Transverse colon (tissue), 4 donors: ENCODE measurements around the gene ERC2. TPM values are rescaled to one million over a fixed set of nuclear protein-coding genes. Genes with fewer than 3 reads are reported as not detected.

Experiments used
- DNase-seq: peaks from one replicate; pipeline ENCODE4 v3.0.0-alpha.2; 2019
- H3K27ac ChIP-seq, 4 donors: fragments of 200-600 bp; sonication (generic); 2 replicates each; pipeline ENCODE4 v1.5.1; 2016 to 2018; ENCODE audit warnings: inconsistent platforms in 4 of 4
- H3K27me3 ChIP-seq: fragments of 200-600 bp; sonication (generic); 2 replicates; pipeline ENCODE4 v1.5.1; 2017; ENCODE audit warnings: inconsistent platforms
- H3K36me3 ChIP-seq, 4 donors: fragments of 200-600 bp; sonication (generic); 2 replicates each; pipeline ENCODE4 v1.5.1; 2017 to 2019; ENCODE audit warnings: inconsistent platforms in 4 of 4
- H3K4me1 ChIP-seq, 4 donors: fragments of 200-600 bp; sonication (generic); 2 replicates each; pipeline ENCODE4 v1.5.1; 2017 to 2020; ENCODE audit warnings: inconsistent platforms in 4 of 4
- H3K4me3 ChIP-seq, 4 donors: fragments of 200-600 bp; sonication (generic); 1 replicate in 1 of 4; 2 replicates in 3 of 4; pipeline versions ENCODE4 v1.5.1 to v1.6.1; 2017 to 2019; ENCODE audit warnings: inconsistent platforms in 4 of 4
- H3K9me3 ChIP-seq, 2 donors: fragments of 200-600 bp; sonication (generic); 2 replicates each; pipeline ENCODE4 v1.5.1; 2017 to 2019; ENCODE audit warnings: inconsistent platforms in 2 of 2
- EP300 ChIP-seq: sonication (generic); formaldehyde crosslinking; IDR thresholded peaks from one replicate; pipeline ENCODE4 v1.6.1; 2017; ENCODE audit warnings: antibody characterized with exemption, low read depth
- POLR2A ChIP-seq: fragments of 450-650 bp; IDR thresholded peaks from one replicate; pipeline ENCODE4 v1.6.1; 2016; ENCODE audit warnings: antibody characterized with exemption, mild to moderate bottlenecking, moderate library complexity
- POLR2AphosphoS5 ChIP-seq, 3 donors: sonication (generic); formaldehyde crosslinking; IDR thresholded peaks; one replicate each; pipeline ENCODE4 v1.6.1; 2016; ENCODE audit warnings: antibody characterized with exemption in 3 of 3
- WGBS, 2 donors: methylation state at CpG; one replicate each; pipeline ENCODE4 v1.1.5; 2018; ENCODE audit warnings: low coverage in 1 of 2; 5-methylcytosine and 5-hydroxymethylcytosine counted together
- in situ Hi-C, 4 donors: fragments of 200-750 bp; cut with MboI; loops; one replicate each; pipeline versions ENCODE4 v1.15.0 to v1.15.1; 2017; ENCODE audit warnings: low sequenced_read_pairs in 3 of 4, low pct_ligation_motif_present in 1 of 4, low pct_unique_long_range_greater_than_20kb in 1 of 4
- intact Hi-C: fragments of 100-400 bp; cut with DNase I; formaldehyde crosslinking; loops from one replicate; pipeline ENCODE4 v1.15.1; 2023; ENCODE audit warnings: low total_unique reads
- total RNA-seq, 4 donors: library from RNA; depleted of rRNA; stranded (reverse); fragments of >200 nt; gene quantifications; one replicate each; pipeline ENCODE4 v1.1.0, GENCODE V29; 2016
- TF ChIP-seq, protein P1 (sequence below), 5 experiments: fragments of 200-600 bp in 3 of 5; fragments of 450-650 bp in 2 of 5; sonication (generic) in 3 of 5; IDR thresholded peaks; 1 replicate in 2 of 5; 2 replicates in 3 of 5; pipeline ENCODE4 v1.5.1; 2016 to 2017; ENCODE audit warnings: antibody characterized with exemption in 5 of 5, inconsistent platforms in 3 of 5, mild to moderate bottlenecking in 2 of 5, moderate library complexity in 1 of 5

Gene ERC2
- total RNA-seq, 4 donors from 2014 or later, result 0.41 to 1.3 TPM; not detected in 2

DNA sequence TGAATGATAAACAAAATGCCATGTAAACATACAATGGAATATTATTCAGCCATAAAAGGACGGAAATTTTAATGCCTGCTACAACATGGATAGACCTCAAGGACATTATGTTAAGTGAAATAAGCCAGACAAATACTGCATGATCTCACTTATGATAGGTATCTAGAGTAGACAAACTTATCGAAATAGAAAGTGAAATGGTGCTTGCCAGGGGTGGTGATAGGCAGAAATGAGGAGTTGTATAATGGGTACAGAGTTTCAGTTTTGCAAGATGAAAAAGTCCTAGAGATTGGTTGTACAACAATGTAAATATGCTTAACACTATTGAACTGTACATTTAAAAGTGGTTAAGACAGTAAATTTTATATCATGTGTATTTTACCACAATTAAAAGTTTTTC, 287.8 kb downstream of the ERC2 start:
- no peaks in the 10 kb centered on the region for H3K9me3 ChIP-seq
- H3K36me3 ChIP-seq, result no peaks in the 10 kb centered on the region
- no peaks in the 10 kb centered on the region for H3K27me3 ChIP-seq
- H3K27ac ChIP-seq, result no peak overlapping the region
- no peak overlapping the region for H3K4me3 ChIP-seq
- TF ChIP-seq, protein P1, sequence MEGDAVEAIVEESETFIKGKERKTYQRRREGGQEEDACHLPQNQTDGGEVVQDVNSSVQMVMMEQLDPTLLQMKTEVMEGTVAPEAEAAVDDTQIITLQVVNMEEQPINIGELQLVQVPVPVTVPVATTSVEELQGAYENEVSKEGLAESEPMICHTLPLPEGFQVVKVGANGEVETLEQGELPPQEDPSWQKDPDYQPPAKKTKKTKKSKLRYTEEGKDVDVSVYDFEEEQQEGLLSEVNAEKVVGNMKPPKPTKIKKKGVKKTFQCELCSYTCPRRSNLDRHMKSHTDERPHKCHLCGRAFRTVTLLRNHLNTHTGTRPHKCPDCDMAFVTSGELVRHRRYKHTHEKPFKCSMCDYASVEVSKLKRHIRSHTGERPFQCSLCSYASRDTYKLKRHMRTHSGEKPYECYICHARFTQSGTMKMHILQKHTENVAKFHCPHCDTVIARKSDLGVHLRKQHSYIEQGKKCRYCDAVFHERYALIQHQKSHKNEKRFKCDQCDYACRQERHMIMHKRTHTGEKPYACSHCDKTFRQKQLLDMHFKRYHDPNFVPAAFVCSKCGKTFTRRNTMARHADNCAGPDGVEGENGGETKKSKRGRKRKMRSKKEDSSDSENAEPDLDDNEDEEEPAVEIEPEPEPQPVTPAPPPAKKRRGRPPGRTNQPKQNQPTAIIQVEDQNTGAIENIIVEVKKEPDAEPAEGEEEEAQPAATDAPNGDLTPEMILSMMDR (IDR thresholded peaks at IDR 0.05), result no peak
- TF ChIP-seq EP300 (no peak), POLR2AphosphoS5 (IDR thresholded peaks at IDR 0.05) (no peak), POLR2A (no peak)
- in situ Hi-C loops, result no loop called here
- no peak for DNase-seq
- no peaks in the 10 kb centered on the region for H3K4me1 ChIP-seq
- intact Hi-C loops, result no loop called here
- WGBS, 2 donors, result 57 to 68% methylated on average over 2 of the region's 2 CpGs

DNA sequence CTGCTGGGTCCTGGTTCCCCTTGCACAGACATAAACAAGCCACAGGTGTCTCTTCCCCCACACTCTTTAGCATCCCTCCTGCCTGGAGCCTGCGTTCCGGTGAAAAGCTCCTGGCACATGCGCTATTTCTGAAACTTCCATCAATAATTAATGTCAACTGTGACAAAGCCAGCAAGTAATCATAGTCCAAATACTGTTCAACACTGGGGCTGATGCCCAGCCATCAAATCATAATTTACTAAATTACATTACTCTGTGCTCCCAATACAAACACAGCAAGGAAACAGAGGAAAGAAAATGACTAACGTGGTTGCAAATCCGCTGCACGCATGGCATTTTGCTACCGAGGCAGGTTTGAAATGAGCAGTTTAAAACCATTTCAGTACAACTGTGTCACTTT, 294.7 kb downstream of the ERC2 start:
- no peak for TF ChIP-seq POLR2AphosphoS5 (IDR thresholded peaks at IDR 0.05)
- TF ChIP-seq, protein P1 (IDR thresholded peaks at IDR 0.05), result no peak
- in situ Hi-C loops (no loop called here), intact Hi-C loops (no loop called here)
- Histone ChIP-seq H3K9me3 (no peaks in the 10 kb centered on the region), H3K4me3 (no peak overlapping the region), H3K4me1 (no peaks in the 10 kb centered on the region), H3K27ac (no peak overlapping the region), H3K36me3 (no peaks in the 10 kb centered on the region), H3K27me3 (no peaks in the 10 kb centered on the region)
- DNase-seq, result no peak
- WGBS, 2 donors, result 86% methylated on average over 7 of the region's 7 CpGs; no CpG with 5 or more reads in 1 of the 2 donors

DNA sequence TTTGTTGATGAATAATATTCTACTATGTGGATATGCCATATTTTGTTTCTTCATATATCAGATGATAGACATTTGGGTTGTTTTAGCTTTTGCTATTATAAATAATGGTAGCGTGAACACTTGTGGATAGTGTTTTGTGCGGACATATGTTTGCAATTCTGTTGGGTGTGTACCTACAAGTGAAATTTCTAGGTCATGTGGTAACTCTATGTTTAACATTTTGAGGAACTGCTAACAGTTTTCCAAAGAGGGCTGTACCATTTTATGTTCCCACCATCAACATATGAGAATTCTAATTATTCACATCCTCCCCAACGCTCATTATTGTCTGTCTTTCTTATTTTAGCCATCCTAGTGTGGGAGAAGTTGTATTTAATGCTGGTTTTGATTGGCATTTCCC, 303.8 kb downstream of the ERC2 start:
- H3K4me3 ChIP-seq, result no peak overlapping the region
- intact Hi-C loops, result no loop called here
- TF ChIP-seq, protein P1 (IDR thresholded peaks at IDR 0.05), result no peak
- TF ChIP-seq POLR2A, result no peak
- no peak for TF ChIP-seq EP300
- TF ChIP-seq POLR2AphosphoS5 (IDR thresholded peaks at IDR 0.05), result no peak
- DNase-seq, result no peak
- H3K36me3 ChIP-seq, result no peaks in the 10 kb centered on the region
- peaks cover 0 to 5% of the 10 kb centered on the region in 2 donors for H3K9me3 ChIP-seq
- WGBS, 2 donors, result 83% methylated on average over 3 of the region's 3 CpGs
- no peak overlapping the region for H3K27ac ChIP-seq
- in situ Hi-C loops, result no loop called here
- no peaks in the 10 kb centered on the region for H3K27me3 ChIP-seq
- H3K4me1 ChIP-seq, result no peaks in the 10 kb centered on the region

DNA sequence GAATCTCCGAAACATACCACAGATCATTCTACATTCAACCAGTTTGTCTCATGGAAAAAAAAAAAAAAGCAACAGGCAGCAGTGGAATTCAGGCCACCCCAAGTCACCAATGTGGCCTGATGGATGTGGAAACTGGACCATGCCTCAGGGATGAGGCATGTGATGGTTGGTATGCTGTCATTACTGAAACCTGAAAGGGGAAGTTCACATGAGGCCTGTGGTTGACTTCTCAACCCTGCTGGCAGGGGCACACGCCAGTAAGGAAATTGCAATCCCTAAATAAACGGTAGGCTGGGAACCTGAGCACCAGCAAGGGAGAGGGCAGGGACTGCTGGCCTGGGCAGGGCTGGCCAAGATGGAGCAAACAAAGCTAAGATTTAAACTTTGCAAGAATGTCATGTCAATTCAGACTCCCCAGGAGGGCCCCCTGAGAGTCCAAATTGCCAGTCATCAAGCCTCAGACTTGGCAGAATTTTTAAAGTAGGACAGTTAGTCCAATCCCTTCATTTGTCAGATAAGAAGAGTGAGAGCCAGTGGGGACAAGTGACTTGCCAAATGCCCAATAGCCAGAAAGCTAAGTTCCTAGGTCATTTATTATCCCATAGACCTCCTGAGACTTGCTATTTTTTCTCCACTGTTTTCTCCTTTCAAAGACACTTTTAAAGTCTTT, 310.4 kb downstream of the ERC2 start:
- intact Hi-C loops (no loop called here), in situ Hi-C loops (no loop called here)
- Histone ChIP-seq H3K9me3 (peaks cover 0 to 5% of the 10 kb centered on the region in 2 donors), H3K27ac (no peak overlapping the region), H3K4me3 (no peak overlapping the region), H3K27me3 (no peaks in the 10 kb centered on the region), H3K36me3 (no peaks in the 10 kb centered on the region), H3K4me1 (no peaks in the 10 kb centered on the region)
- 55 to 91% methylated on average over 1 to 3 of the region's 3 CpGs for WGBS, 2 donors
- TF ChIP-seq, protein P1 (IDR thresholded peaks at IDR 0.05), result no peak
- no peak for TF ChIP-seq POLR2AphosphoS5 (IDR thresholded peaks at IDR 0.05)
- no peak for TF ChIP-seq POLR2A
- DNase-seq, result no peak
